CD14-positive monocyte (primary cell): Measurements from ENCODE around the gene SFPQ. TPM values are rescaled to one million over a fixed set of nuclear protein-coding genes. Genes with fewer than 3 reads are reported as not detected.
A peak's percentile ranks its signal among the peaks of the same experiment; 100 is the strongest.

Experiments
- DNase-seq, 3 donors: peaks; one replicate each; pipeline ENCODE4 v3.0.0-alpha.2; 2011 to 2022
- H2AFZ ChIP-seq: 2 replicates; pipeline ENCODE4 v1.6.0; 2012; ENCODE audit warnings: mild to moderate bottlenecking, low read depth, low read length, inconsistent platforms; ENCODE audit not compliant: insufficient read depth, poor library complexity, severe bottlenecking
- H3K27ac ChIP-seq, 2 donors: 1 replicate in 1 of 2; 2 replicates in 1 of 2; pipeline ENCODE4 v1.5.1; 2012 to 2013; ENCODE audit warnings: low read length in 2 of 2, control low read depth in 1 of 2, inconsistent platforms in 1 of 2, low read depth in 1 of 2, mild to moderate bottlenecking in 1 of 2
- H3K27me3 ChIP-seq, 2 donors: one replicate each; pipeline versions ENCODE4 v1.6.0 to v1.6.1; 2011 to 2013; ENCODE audit warnings: low read length in 2 of 2; ENCODE audit not compliant: control insufficient read depth in 2 of 2, insufficient read depth in 2 of 2
- H3K36me3 ChIP-seq, 2 donors: replicated peaks in 1 of 2; 1 replicate in 1 of 2; 2 replicates in 1 of 2; pipeline versions ENCODE4 v1.5.1 to v1.6.1; 2012 to 2013; ENCODE audit warnings: low read length in 2 of 2, control low read depth in 1 of 2, inconsistent platforms in 1 of 2, mild to moderate bottlenecking in 1 of 2; ENCODE audit not compliant: insufficient read depth in 2 of 2, control insufficient read depth in 1 of 2
- H3K4me1 ChIP-seq, 2 donors: 1 replicate in 1 of 2; 2 replicates in 1 of 2; pipeline versions ENCODE4 v1.5.1 to v1.6.1; 2012 to 2013; ENCODE audit warnings: low read length in 2 of 2, control low read depth in 1 of 2, inconsistent platforms in 1 of 2, mild to moderate bottlenecking in 1 of 2, moderate library complexity in 1 of 2; ENCODE audit not compliant: insufficient read depth in 2 of 2, control insufficient read depth in 1 of 2
- H3K4me2 ChIP-seq: replicated peaks from 2 replicates; pipeline ENCODE3; 2012; ENCODE audit warnings: low read length, moderate library complexity, mild to moderate bottlenecking; ENCODE audit not compliant: poor library complexity, severe bottlenecking; ENCODE audit errors: extremely low read depth
- H3K4me3 ChIP-seq, 3 experiments: fragments of 200-600 bp in 1 of 3; sonication (generic) in 1 of 3; replicated peaks in 1 of 3; 1 replicate in 2 of 3; 2 replicates in 1 of 3; pipeline ENCODE4 v1.5.1; 2011 to 2013; ENCODE audit warnings: low read length in 3 of 3, mild to moderate bottlenecking in 3 of 3, control low read depth in 2 of 3, low read depth in 2 of 3, inconsistent platforms in 1 of 3, moderate library complexity in 1 of 3
- H3K79me2 ChIP-seq: 2 replicates; pipeline ENCODE4 v1.6.0; 2012; ENCODE audit warnings: mild to moderate bottlenecking, control low read depth, inconsistent platforms, low read length, moderate library complexity; ENCODE audit not compliant: insufficient read depth
- H3K9ac ChIP-seq: 2 replicates; pipeline ENCODE4 v1.6.0; 2017; ENCODE audit warnings: low read length, mild to moderate bottlenecking; ENCODE audit not compliant: insufficient read depth, poor library complexity, severe bottlenecking
- H3K9me3 ChIP-seq, 2 donors: replicated peaks in 1 of 2; 1 replicate in 1 of 2; 2 replicates in 1 of 2; pipeline versions ENCODE4 v1.5.1 to v1.6.1; 2012 to 2013; ENCODE audit warnings: low read length in 2 of 2, control low read depth in 1 of 2; ENCODE audit not compliant: control insufficient read depth in 1 of 2, insufficient read depth in 1 of 2
- H4K20me1 ChIP-seq: 2 replicates; pipeline ENCODE4 v1.6.0; 2012; ENCODE audit warnings: mild to moderate bottlenecking, low read length, control low read depth, moderate library complexity; ENCODE audit not compliant: insufficient read depth
- H3K27ac Mint-ChIP-seq, 7 donors: one replicate each; pipeline ENCODE4 v1.8.0; 2020; ENCODE audit warnings: mild to moderate bottlenecking in 7 of 7, mixed read lengths in 7 of 7, moderate library complexity in 6 of 7, inconsistent platforms in 2 of 7
- H3K27me3 Mint-ChIP-seq, 3 donors: one replicate each; pipeline ENCODE4 v1.8.0; 2021 to 2022; ENCODE audit warnings: low read depth in 3 of 3, mild to moderate bottlenecking in 3 of 3, mixed read lengths in 3 of 3, moderate library complexity in 3 of 3, inconsistent platforms in 1 of 3
- H3K36me3 Mint-ChIP-seq, 2 donors: one replicate each; pipeline ENCODE4 v1.8.0; 2020; ENCODE audit warnings: mixed read lengths in 2 of 2, inconsistent platforms in 1 of 2, mild to moderate bottlenecking in 1 of 2
- H3K4me1 Mint-ChIP-seq: one replicate; pipeline ENCODE4 v1.8.0; 2020; ENCODE audit warnings: mild to moderate bottlenecking, mixed read lengths
- H3K4me3 Mint-ChIP-seq, 2 donors: one replicate each; pipeline ENCODE4 v1.8.0; 2020; ENCODE audit warnings: mild to moderate bottlenecking in 2 of 2, mixed read lengths in 2 of 2, moderate library complexity in 1 of 2
- H3K9me3 Mint-ChIP-seq, 7 donors: one replicate each; pipeline ENCODE4 v1.8.0; 2020 to 2022; ENCODE audit warnings: mixed read lengths in 7 of 7, mild to moderate bottlenecking in 6 of 7, moderate library complexity in 6 of 7, inconsistent platforms in 2 of 7
- WGBS: methylation state at CpG from one replicate; pipeline ENCODE4 v1.1.5; 2013; ENCODE audit warnings: missing lambda C conversion rate; ENCODE audit not compliant: insufficient coverage; 5-methylcytosine and 5-hydroxymethylcytosine counted together
- intact Hi-C, 2 donors: fragments of 100-400 bp; cut with micrococcal nuclease; formaldehyde crosslinking; loops; one replicate each; pipeline versions ENCODE4 v1.15.0 to v1.15.1; 2023
- polyA plus RNA-seq, 3 donors: library from polyadenylated mRNA; depleted of rRNA in 1 of 3; unstranded in 2 of 3; stranded (reverse) in 1 of 3; fragments of 300-500 nt in 2 of 3; fragments of >200 nt in 1 of 3; fragmentation: Illumina TruSeq in 2 of 3; gene quantifications; 1 replicate in 2 of 3; 2 replicates in 1 of 3; pipeline ENCODE4 v1.2.3, GENCODE V29; 2012 to 2021
- TF ChIP-seq, protein P1 (sequence below): fragments of 200-600 bp; IDR thresholded peaks from one replicate; pipeline ENCODE4 v1.8.0; 2022; ENCODE audit warnings: antibody characterized with exemption, mild to moderate bottlenecking

Gene SFPQ
- polyA plus RNA-seq, 3 donors = 80.8 to 220 (median 89.2) TPM

DNA sequence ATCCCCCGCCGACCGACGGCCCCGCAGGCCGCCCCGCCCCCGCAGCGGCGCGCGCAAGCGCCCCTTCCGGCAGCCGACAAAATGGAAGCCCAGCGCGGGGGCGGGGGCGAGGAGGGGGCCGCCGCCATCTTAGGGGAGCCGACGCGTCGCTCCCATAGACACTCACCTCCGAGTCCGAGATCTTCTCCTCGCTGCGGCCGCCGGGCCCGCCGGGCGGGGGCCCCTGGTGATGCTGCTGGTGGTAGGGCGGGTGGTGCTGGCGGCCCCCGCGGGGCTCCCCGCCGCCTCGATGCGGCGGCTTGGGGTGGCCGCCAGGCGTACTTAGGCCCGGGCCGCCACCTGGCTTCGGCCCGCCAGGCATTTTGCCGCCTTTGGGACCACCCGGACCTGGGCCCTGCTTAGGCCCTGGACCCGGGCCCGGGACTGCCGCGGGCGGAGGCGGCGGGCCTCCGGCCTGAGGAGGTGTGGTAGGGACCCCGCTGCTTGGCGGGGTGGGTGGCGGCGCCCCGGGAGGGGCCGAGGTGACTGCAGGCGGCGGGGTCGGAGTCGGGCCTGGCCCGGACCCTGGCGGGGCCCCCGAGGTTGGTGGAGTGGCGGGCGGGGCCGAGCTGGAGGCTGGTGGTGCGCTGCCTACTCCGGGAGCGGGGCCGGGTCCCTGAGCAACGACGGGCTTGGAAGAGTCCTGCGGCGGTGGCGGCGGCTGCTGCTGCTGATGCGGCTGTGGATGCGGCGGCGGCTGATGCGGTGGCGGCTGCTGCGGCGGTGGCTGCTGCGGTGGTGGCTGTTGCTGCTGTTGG is 691 bp downstream of the SFPQ start:
- H3K4me3 ChIP-seq = peak overlapping the region; percentile 97 to 100 (median 100)
- peaks cover 39 to 44% of the 10 kb centered on the region in 2 donors for H3K36me3 ChIP-seq
- Mint-ChIP-seq H3K4me3 (peak overlapping the region; percentile 95 to 98), H3K36me3 (peaks cover 41 to 46% of the 10 kb centered on the region in 2 donors), H3K27me3 (peaks cover 2 to 4% (median 2%) of the 10 kb centered on the region in 3 donors), H3K27ac (peak overlapping the region; percentile 93 to 100 (median 98)), H3K4me1 (peaks cover 46% of the 10 kb centered on the region), H3K9me3 (peaks cover 0 to 7% (median 0%) of the 10 kb centered on the region in 7 donors)
- no peaks in the 10 kb centered on the region for H3K27me3 ChIP-seq
- TF ChIP-seq, protein P1, sequence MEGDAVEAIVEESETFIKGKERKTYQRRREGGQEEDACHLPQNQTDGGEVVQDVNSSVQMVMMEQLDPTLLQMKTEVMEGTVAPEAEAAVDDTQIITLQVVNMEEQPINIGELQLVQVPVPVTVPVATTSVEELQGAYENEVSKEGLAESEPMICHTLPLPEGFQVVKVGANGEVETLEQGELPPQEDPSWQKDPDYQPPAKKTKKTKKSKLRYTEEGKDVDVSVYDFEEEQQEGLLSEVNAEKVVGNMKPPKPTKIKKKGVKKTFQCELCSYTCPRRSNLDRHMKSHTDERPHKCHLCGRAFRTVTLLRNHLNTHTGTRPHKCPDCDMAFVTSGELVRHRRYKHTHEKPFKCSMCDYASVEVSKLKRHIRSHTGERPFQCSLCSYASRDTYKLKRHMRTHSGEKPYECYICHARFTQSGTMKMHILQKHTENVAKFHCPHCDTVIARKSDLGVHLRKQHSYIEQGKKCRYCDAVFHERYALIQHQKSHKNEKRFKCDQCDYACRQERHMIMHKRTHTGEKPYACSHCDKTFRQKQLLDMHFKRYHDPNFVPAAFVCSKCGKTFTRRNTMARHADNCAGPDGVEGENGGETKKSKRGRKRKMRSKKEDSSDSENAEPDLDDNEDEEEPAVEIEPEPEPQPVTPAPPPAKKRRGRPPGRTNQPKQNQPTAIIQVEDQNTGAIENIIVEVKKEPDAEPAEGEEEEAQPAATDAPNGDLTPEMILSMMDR = no peak
- H2AFZ ChIP-seq = no peak overlapping the region
- H3K9me3 ChIP-seq = no peaks in the 10 kb centered on the region
- peaks cover 34 to 45% of the 10 kb centered on the region in 2 donors for H3K4me1 ChIP-seq
- intact Hi-C loops = loop anchor here (5.0 to 10.0 kb wide), 5 partner anchors 73 to 365 kb away; partner anchors contain the start of genes KIAA0319L (in 2 of the 2), NCDN (in 2 of the 2), ZMYM4 (in 1 of the 2) and ZMYM6 (in 1 of the 2)
- H3K9ac ChIP-seq = peak overlapping the region; percentile 100
- DNase-seq = peak; percentile 77 to 85 (median 78)
- peak overlapping the region; percentile 82 for H3K4me2 ChIP-seq
- peak overlapping the region; percentile 89 to 96 for H3K27ac ChIP-seq
- peaks cover 47% of the 10 kb centered on the region for H4K20me1 ChIP-seq
- peaks cover 63% of the 10 kb centered on the region for H3K79me2 ChIP-seq
- under 1% methylated on average over 92 of the region's 94 CpGs for WGBS

DNA sequence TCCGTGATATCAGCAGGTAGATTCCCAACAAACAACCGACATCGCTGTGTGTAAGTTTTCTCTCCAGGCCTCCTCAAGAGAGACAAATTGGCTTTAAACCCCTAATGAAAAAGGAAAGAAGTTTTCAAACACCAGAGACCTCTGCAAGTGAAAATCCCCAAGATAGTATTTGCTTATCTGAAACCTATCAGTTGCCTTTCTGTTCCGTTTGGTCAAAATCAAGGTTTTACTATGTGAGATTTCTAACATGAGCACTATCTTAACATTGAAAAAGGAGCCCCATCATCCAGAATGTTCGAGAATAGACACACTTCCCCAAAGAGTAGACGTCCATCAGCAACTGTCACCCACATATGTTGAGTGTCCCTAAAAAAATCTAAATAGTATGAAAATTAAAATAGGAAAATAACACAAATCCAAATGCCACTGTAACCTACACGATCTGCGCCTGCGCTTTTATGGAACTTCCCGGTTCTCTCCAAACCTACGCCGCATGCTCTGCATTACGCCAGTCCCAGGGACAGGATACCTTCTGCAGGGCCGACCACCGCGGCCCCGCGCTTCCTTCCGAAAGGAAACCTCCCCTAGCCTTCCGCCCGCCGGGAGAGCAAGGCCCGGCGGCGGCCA is 1.4 kb downstream of the SFPQ start:
- Histone ChIP-seq H3K4me1 (peaks cover 34 to 45% of the 10 kb centered on the region in 2 donors), H3K27me3 (no peaks in the 10 kb centered on the region), H3K4me2 (peak overlapping the region; percentile 82), H3K36me3 (peaks cover 47 to 51% of the 10 kb centered on the region in 2 donors), H3K4me3 (peak overlapping the region; percentile 97 to 100 (median 100)), H3K9me3 (no peaks in the 10 kb centered on the region), H2AFZ (no peak overlapping the region), H3K79me2 (peaks cover 70% of the 10 kb centered on the region), H3K27ac (peak overlapping the region; percentile 89 to 96), H4K20me1 (peaks cover 54% of the 10 kb centered on the region), H3K9ac (peak overlapping the region; percentile 100)
- peak overlapping the region; percentile 94 to 97 for H3K4me3 Mint-ChIP-seq
- WGBS = 0% methylated on average over 16 of the region's 25 CpGs
- no peak for DNase-seq
- H3K9me3 Mint-ChIP-seq = peaks cover 0 to 7% (median 0%) of the 10 kb centered on the region in 7 donors
- TF ChIP-seq, protein P1 = no peak
- peaks cover 46% of the 10 kb centered on the region for H3K4me1 Mint-ChIP-seq
- H3K27me3 Mint-ChIP-seq = peaks cover 0 to 2% (median 2%) of the 10 kb centered on the region in 3 donors
- H3K36me3 Mint-ChIP-seq = peaks cover 48 to 53% of the 10 kb centered on the region in 2 donors
- intact Hi-C loops = loop anchor here (5.0 to 10.0 kb wide), 5 partner anchors 73 to 366 kb away; partner anchors contain the start of genes KIAA0319L (in 2 of the 2), NCDN (in 2 of the 2), ZMYM4 (in 1 of the 2) and ZMYM6 (in 1 of the 2)
- peak overlapping the region; percentile 80 to 92 (median 88) for H3K27ac Mint-ChIP-seq
